ENCODE measurements around the gene MEF2A.

DNA sequence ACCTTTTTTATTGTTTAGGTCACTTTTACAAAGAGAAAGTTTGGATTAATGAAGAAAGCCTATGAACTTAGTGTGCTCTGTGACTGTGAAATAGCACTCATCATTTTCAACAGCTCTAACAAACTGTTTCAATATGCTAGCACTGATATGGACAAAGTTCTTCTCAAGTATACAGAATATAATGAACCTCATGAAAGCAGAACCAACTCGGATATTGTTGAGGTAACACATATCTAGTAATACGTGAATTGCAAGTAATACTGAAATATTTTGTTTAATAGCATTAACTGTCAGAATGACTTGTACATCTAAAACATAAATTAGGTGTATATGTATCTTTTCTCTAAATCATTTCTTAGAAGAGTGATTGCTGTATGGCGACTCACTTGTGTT lies 79.8 kb downstream of the MEF2A start:
- TF ChIP-seq POLR2AphosphoS5 (IDR thresholded peaks at IDR 0.05; ENCODE audit: low read depth, low read length) (no peak), FOXP2 (optimal IDR thresholded peaks at IDR 0.05; ENCODE audit: borderline replicate concordance, extremely low read depth, extremely low read length, insufficient read depth) (no peak), TAF1 (IDR thresholded peaks at IDR 0.05; ENCODE audit: borderline replicate concordance, insufficient read depth, low read length) (no peak)
- TF ChIP-seq, protein P1, sequence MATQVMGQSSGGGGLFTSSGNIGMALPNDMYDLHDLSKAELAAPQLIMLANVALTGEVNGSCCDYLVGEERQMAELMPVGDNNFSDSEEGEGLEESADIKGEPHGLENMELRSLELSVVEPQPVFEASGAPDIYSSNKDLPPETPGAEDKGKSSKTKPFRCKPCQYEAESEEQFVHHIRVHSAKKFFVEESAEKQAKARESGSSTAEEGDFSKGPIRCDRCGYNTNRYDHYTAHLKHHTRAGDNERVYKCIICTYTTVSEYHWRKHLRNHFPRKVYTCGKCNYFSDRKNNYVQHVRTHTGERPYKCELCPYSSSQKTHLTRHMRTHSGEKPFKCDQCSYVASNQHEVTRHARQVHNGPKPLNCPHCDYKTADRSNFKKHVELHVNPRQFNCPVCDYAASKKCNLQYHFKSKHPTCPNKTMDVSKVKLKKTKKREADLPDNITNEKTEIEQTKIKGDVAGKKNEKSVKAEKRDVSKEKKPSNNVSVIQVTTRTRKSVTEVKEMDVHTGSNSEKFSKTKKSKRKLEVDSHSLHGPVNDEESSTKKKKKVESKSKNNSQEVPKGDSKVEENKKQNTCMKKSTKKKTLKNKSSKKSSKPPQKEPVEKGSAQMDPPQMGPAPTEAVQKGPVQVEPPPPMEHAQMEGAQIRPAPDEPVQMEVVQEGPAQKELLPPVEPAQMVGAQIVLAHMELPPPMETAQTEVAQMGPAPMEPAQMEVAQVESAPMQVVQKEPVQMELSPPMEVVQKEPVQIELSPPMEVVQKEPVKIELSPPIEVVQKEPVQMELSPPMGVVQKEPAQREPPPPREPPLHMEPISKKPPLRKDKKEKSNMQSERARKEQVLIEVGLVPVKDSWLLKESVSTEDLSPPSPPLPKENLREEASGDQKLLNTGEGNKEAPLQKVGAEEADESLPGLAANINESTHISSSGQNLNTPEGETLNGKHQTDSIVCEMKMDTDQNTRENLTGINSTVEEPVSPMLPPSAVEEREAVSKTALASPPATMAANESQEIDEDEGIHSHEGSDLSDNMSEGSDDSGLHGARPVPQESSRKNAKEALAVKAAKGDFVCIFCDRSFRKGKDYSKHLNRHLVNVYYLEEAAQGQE (IDR thresholded peaks at IDR 0.05; ENCODE audit: insufficient read depth in 1 of 2, low read depth in 2 of 2, low read length in 2 of 2) = no peak
